Common myeloid progenitor, CD34-positive (primary cell): ENCODE measurements around the gene NOL7.

Experiments
- CTCF ChIA-PET: fragments of 350-600 bp; sonication (Branson Sonifier 250); formaldehyde crosslinking; loops from one replicate; lab custom pipeline; 2021; ENCODE audit warnings: antibody characterized with exemption; lab: Charles Lee
- POLR2A ChIA-PET: fragments of 350-600 bp; sonication (Branson Sonifier 250); formaldehyde crosslinking; loops from one replicate; lab custom pipeline; 2021; ENCODE audit warnings: antibody characterized with exemption; lab: Charles Lee
- DNase-seq, 3 donors: peaks; one replicate each; pipeline versions ENCODE4 v3.0.0 to v3.0.0-alpha.2; 2013
- H3K27ac ChIP-seq, 2 experiments: 1 replicate in 1 of 2; 2 replicates in 1 of 2; pipeline ENCODE4 v1.7.0; 2013; ENCODE audit warnings: inconsistent platforms in 2 of 2, low read length in 2 of 2, mild to moderate bottlenecking in 2 of 2, low read depth in 1 of 2, moderate library complexity in 1 of 2; ENCODE audit not compliant: severe bottlenecking in 2 of 2, insufficient read depth in 1 of 2, poor library complexity in 1 of 2
- H3K27me3 ChIP-seq, 5 experiments: replicated peaks in 2 of 5; 1 replicate in 3 of 5; 2 replicates in 2 of 5; pipeline versions ENCODE4 v1.6.1 to v1.7.0; 2013; ENCODE audit warnings: low read length in 4 of 5, mild to moderate bottlenecking in 2 of 5, moderate library complexity in 2 of 5, inconsistent platforms in 1 of 5; ENCODE audit not compliant: insufficient read depth in 5 of 5, control insufficient read depth in 4 of 5
- H3K36me3 ChIP-seq, 4 experiments: 1 replicate in 2 of 4; 2 replicates in 2 of 4; pipeline versions ENCODE4 v1.6.1 to v1.7.0; 2013; ENCODE audit warnings: low read length in 3 of 4, control low read depth in 1 of 4, mild to moderate bottlenecking in 1 of 4; ENCODE audit not compliant: control insufficient read depth in 4 of 4, insufficient read depth in 4 of 4
- H3K4me1 ChIP-seq, 4 experiments: 1 replicate in 3 of 4; 2 replicates in 1 of 4; pipeline versions ENCODE4 v1.6.1 to v1.7.1; 2013; ENCODE audit warnings: low read length in 3 of 4, mild to moderate bottlenecking in 3 of 4, control low read depth in 1 of 4, inconsistent platforms in 1 of 4, moderate library complexity in 1 of 4; ENCODE audit not compliant: control insufficient read depth in 4 of 4, insufficient read depth in 4 of 4; ENCODE audit errors: control extremely low read depth in 1 of 4
- H3K4me3 ChIP-seq, 7 experiments: 1 replicate in 4 of 7; 2 replicates in 3 of 7; pipeline versions ENCODE4 v1.5.1 to v1.7.0; 2013; ENCODE audit warnings: mild to moderate bottlenecking in 7 of 7, low read length in 6 of 7, moderate library complexity in 6 of 7, inconsistent platforms in 2 of 7, low read depth in 2 of 7, control low read depth in 1 of 7; ENCODE audit not compliant: insufficient read depth in 4 of 7, control insufficient read depth in 1 of 7; ENCODE audit errors: extremely low read depth in 1 of 7
- H3K9me3 ChIP-seq, 5 experiments: 1 replicate in 4 of 5; 2 replicates in 1 of 5; pipeline versions ENCODE4 v1.6.1 to v1.7.1; 2013; ENCODE audit warnings: low read length in 4 of 5, mild to moderate bottlenecking in 2 of 5, inconsistent platforms in 1 of 5, low read depth in 1 of 5, moderate library complexity in 1 of 5; ENCODE audit not compliant: control insufficient read depth in 4 of 5, insufficient read depth in 2 of 5; ENCODE audit errors: control extremely low read depth in 1 of 5
- WGBS: methylation state at CpG from one replicate; pipeline ENCODE4 v1.1.5; 2013; ENCODE audit not compliant: insufficient coverage; 5-methylcytosine and 5-hydroxymethylcytosine counted together

Gene NOL7

DNA sequence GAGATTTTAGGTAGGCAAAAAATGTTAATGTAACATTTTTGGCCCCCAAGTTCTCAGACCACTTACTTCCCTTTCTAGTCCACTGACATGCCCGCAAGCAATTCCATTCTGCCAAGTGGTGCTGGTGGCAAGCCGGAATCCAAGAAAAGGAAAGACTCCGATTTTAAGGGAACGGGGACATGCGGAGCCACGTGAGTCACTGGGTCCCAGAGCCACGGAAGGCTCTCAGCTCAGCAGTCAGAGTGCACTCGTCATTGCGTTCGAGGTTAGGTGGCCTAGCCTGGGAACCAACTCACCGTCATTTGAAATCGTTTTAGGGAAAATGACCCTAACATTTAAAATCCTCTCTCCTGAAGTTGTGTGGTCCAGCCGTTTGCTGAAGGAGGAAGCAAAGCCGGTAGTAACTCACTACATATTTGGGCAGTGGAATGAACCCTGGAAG, 41.4 kb upstream of the NOL7 start:
- CTCF ChIA-PET, result interaction anchor here (0.5 to 5.4 kb wide), 9 partner anchors 11 to 263 kb away, joined by 3 to 44 read pairs (median 5); partner anchors contain the start of gene NOL7
- H3K27me3 ChIP-seq, result no peaks in the 10 kb centered on the region
- H3K36me3 ChIP-seq, result peaks cover 0 to 5% (median 2%) of the 10 kb centered on the region in 4 experiments
- peak overlapping the region in 6 of 7 experiments; percentile 56 to 93 (median 86) for H3K4me3 ChIP-seq
- H3K9me3 ChIP-seq, result peaks cover 0 to 2% (median 0%) of the 10 kb centered on the region in 5 experiments
- WGBS, result 9% methylated on average over 11 of the region's 14 CpGs
- peak overlapping the region in 1 of 2 experiments; percentile 87 for H3K27ac ChIP-seq
- peaks cover 6 to 18% (median 16%) of the 10 kb centered on the region in 4 experiments for H3K4me1 ChIP-seq
- POLR2A ChIA-PET, result interaction anchor here (1.7 kb wide), 1 partner anchor 47 kb away, joined by 9 read pairs; no protein-coding TSS in a partner anchor
- DNase-seq, result peak; percentile 49 to 76 (median 73)

DNA sequence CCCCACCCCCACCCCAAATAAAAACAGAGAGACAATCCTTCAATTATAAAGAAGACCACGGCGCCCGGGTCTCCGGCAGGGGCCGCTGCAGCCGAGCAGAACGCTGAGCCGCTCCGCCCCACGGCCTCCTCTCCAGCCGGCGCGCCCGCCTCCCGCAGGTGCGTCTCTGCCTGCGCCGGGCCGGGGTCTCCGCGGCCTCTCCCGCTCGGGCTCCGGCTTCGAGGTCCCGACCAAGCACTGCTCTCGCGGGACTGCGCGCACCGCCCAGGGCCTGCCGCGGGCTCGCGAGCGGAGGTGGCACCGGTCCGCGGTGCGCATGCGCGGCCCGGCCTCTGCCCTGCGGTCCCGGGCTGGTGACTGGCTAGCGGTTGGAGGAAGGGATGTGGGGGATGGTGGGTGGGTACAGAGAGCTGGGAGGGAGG, 41.0 kb upstream of the NOL7 start:
- ChIA-PET POLR2A (interaction anchor here (1.1 to 1.7 kb wide), 5 partner anchors 16 to 120 kb away, joined by 3 to 9 read pairs (median 4); partner anchors contain the start of gene NOL7), CTCF (interaction anchor here (0.9 to 5.4 kb wide), 26 partner anchors 12 to 239 kb away, joined by 3 to 44 read pairs (median 4); partner anchors contain the start of gene NOL7)
- peaks cover 0 to 2% (median 0%) of the 10 kb centered on the region in 5 experiments for H3K9me3 ChIP-seq
- H3K36me3 ChIP-seq, result peaks cover 0 to 5% (median 2%) of the 10 kb centered on the region in 4 experiments
- H3K4me1 ChIP-seq, result peaks cover 6 to 18% (median 16%) of the 10 kb centered on the region in 4 experiments
- no peaks in the 10 kb centered on the region for H3K27me3 ChIP-seq
- peak; percentile 95 to 98 (median 97) for DNase-seq
- H3K4me3 ChIP-seq, result peak overlapping the region; percentile 78 to 93 (median 84)
- 0% methylated on average over 20 of the region's 46 CpGs for WGBS
- peak overlapping the region; percentile 54 to 87 for H3K27ac ChIP-seq

DNA sequence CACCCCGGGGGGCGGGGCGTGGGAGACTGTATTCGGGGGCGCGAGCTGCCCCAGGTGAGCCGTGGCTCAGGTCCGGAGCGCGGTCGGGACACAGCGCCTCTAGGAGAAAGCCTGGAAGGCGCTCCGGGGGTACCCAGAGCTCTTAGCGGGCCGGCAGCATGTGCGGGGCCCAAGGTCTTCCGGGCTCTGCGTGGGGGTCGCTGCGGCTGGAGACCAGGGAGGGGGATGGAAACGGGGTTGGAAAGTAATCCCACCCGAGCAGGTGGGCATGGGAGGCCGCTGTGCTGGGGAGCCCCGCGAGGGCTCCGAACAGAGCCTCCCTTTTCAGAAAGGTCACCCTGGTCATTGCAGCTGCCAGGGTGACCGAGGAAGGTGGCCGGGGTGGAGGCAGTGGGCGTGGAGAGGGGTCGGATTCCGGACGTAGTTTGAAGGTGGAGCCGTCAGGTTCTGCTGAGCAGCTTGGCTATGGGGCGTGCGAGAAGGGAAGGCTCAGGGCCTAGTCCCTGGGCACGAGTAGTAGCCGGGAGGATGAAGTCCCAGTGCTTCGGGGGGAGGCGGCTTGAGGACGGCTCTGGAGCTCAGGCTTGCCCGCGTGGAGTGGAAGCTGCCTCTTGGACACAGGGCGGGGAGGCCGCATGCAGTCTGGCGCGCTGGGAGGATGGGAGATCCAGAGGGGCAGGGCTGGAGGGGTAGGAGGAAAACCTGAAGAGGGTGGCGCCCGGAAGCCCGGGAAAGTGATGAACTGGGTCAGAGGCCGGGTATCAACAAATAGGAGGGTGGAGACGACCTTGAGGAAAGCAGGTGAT, 40.4 kb upstream of the NOL7 start, which contains the start of gene SIRT5:
TSS of gene SIRT5 (plus strand) at position 31 of the 806 bp plus-strand sequence. CDS start 9,510 bp downstream, outside the sequence.
- CTCF ChIA-PET, result interaction anchor here (0.6 to 5.4 kb wide), 38 partner anchors 10 to 240 kb away, joined by 3 to 44 read pairs (median 4); partner anchors contain the start of gene NOL7
- DNase-seq, result peak; percentile 88 to 94 (median 92)
- H3K4me1 ChIP-seq, result peaks cover 6 to 18% (median 16%) of the 10 kb centered on the region in 4 experiments
- POLR2A ChIA-PET, result interaction anchor here (0.6 to 1.7 kb wide), 7 partner anchors 16 to 121 kb away, joined by 3 to 9 read pairs (median 4); partner anchors contain the start of gene NOL7
- H3K36me3 ChIP-seq, result peaks cover 0 to 5% (median 2%) of the 10 kb centered on the region in 4 experiments
- 0% methylated on average over 47 of the region's 52 CpGs for WGBS
- no peaks in the 10 kb centered on the region for H3K27me3 ChIP-seq
- H3K4me3 ChIP-seq, result peak within 1 kb of the TSS; percentile 78 to 93 (median 84)
- peak within 1 kb of the TSS; percentile 54 to 87 for H3K27ac ChIP-seq
- H3K9me3 ChIP-seq, result peaks cover 0 to 2% (median 0%) of the 10 kb centered on the region in 5 experiments

DNA sequence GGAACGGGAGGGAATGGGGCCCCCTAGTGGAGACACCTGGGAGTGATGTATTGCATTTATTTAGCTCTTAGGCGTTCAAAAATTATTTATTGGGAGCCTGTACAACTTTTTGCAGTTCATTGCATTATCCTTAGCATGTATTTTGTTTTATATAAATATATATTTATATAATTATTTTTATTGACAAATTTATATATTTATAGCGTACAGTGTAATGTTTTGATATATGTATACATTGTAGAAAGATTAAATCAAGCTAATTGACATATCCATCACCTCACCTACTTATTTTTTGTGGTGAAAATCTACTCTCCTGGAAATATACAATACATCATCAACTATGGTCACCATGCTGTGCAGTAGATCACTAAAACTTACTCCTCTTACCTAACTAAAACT, 39.8 kb upstream of the NOL7 start:
- Histone ChIP-seq H3K36me3 (peaks cover 0 to 7% (median 5%) of the 10 kb centered on the region in 4 experiments), H3K27ac (peak overlapping the region; percentile 54 to 87), H3K27me3 (no peaks in the 10 kb centered on the region), H3K9me3 (peaks cover 0 to 2% (median 0%) of the 10 kb centered on the region in 5 experiments), H3K4me1 (peaks cover 6 to 22% (median 16%) of the 10 kb centered on the region in 4 experiments), H3K4me3 (peak overlapping the region; percentile 78 to 93 (median 84))
- ChIA-PET POLR2A (interaction anchor here (1.0 to 1.7 kb wide), 6 partner anchors 17 to 121 kb away, joined by 3 to 9 read pairs (median 4); partner anchors contain the start of gene NOL7), CTCF (interaction anchor here (0.5 to 5.4 kb wide), 31 partner anchors 10 to 238 kb away, joined by 3 to 44 read pairs (median 5); partner anchors contain the start of gene NOL7)
- peak in 1 of 3 donors; percentile 88 for DNase-seq
- 0% methylated on average over 1 of the region's 3 CpGs for WGBS

DNA sequence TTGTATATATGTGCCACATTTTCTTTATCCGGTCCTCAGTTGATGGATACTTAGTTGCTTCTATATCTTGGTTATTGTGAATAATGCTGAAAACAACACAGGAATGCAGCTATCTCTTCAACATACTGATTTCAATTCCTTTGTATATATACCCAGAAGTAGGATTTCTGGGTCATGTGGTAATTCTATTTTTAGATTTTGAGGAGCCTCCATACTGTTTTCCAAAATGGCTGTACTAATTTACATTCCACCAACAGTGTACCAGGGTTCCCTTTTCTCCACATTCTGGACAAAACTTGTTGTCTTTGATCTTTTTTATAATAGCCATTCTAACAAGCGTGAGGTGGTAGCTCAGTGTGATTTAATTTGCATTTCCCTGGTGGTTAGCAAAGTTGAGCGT, 39.1 kb upstream of the NOL7 start:
- H3K27me3 ChIP-seq, result no peaks in the 10 kb centered on the region
- H3K4me3 ChIP-seq, result no peak overlapping the region
- peak overlapping the region in 1 of 2 experiments; percentile 19 for H3K27ac ChIP-seq
- DNase-seq, result no peak
- CTCF ChIA-PET, result interaction anchor here (1.0 to 5.4 kb wide), 9 partner anchors 9 to 214 kb away, joined by 3 to 44 read pairs (median 5); no protein-coding TSS in a partner anchor
- peaks cover 6 to 22% (median 16%) of the 10 kb centered on the region in 4 experiments for H3K4me1 ChIP-seq
- POLR2A ChIA-PET, result no interaction called here
- H3K9me3 ChIP-seq, result peaks cover 0 to 2% (median 0%) of the 10 kb centered on the region in 5 experiments
- peaks cover 0 to 7% (median 5%) of the 10 kb centered on the region in 4 experiments for H3K36me3 ChIP-seq
- WGBS, result 100% methylated on average over 1 of the region's 3 CpGs

DNA sequence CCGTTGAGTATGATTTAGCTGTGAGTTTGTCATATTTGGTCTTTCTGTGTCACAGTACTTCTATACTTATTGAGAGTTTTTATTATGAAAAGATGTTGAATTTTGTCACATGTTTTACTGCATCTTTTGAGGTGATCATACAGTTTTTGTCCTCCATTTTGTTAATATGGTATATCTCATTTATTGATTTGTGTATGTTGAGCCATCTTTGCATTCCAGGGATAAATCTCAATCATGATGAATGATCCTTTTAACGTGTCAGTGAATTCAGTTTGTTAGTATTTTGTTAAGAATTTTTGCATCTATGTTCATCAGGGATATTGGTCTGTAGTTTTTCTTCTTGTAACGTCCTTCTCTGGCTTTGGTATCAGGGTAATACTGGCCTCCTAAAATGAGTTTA, 37.2 kb upstream of the NOL7 start:
- no peak overlapping the region for H3K27ac ChIP-seq
- ChIA-PET POLR2A (no interaction called here), CTCF (no interaction called here)
- H3K4me3 ChIP-seq, result no peak overlapping the region
- 100% methylated on average over 2 of the region's 3 CpGs for WGBS
- H3K36me3 ChIP-seq, result peaks cover 0 to 12% (median 7%) of the 10 kb centered on the region in 4 experiments
- H3K4me1 ChIP-seq, result peaks cover 6 to 21% (median 16%) of the 10 kb centered on the region in 4 experiments
- no peaks in the 10 kb centered on the region for H3K27me3 ChIP-seq
- H3K9me3 ChIP-seq, result peaks cover 0 to 2% (median 0%) of the 10 kb centered on the region in 5 experiments
- no peak for DNase-seq
